ENCODE results near the gene RUFY3. TPM values are rescaled to one million over a fixed set of nuclear protein-coding genes. Genes with fewer than 3 reads are reported as not detected.

The RUFY3 gene
- total and polyA plus RNA-seq, 9 of the 15 experiments (the other 6 are each of a cell fraction or from before 2014, with no cell fraction given), result 4.2 to 31.1 (median 21.5) TPM

DNA sequence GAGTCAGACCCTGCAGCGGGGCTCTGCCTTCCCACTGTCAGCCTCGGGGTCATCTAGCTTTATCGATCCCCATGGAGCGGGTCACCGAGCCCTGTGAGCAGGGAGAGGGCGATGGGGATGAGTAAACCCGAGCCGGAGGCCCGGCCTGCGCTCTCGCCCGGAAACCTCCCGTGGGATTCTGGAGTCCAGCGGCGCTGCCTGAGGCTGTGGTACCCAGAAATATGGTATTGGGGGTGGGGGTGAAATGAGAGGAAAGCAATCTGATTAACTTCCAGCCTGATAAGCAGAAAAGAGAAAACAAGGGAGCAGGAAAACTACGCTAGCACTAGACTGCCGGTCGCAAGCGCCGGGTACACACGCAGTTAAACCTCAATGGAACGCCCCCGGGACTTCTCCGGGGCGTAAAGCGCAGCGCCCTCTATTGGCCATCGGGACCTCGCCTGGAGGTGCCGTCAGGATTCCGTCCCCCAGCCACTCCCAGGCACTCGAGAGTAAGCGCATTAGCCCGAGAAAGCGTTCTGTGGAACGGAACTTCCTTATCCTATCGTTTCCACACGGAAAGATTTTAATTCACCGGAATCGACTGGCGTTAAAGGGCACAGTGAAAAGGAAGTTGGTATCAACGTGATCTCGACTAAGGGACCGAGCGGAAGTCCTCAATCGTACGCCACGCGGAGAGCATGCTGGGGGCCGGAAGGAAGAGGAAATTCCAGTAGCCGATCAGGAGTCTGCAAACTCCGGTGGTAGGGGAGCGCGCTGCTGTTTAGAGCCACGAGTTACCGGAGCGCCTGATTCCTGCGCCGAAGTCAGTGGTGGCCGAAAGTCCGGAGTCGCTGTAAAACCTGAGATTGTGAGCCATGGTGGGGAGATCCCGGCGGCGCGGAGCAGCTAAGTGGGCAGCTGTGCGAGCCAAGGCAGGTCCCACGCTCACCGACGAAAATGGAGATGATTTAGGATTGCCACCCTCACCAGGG, 33.7 kb upstream of the RUFY3 start, which contains the start of gene UTP3 (continued):
- TF ChIP-seq PRDM10 (IDR thresholded peaks at IDR 0.05; ENCODE audit: partially characterized antibody) (peak; percentile 69), EWSR1 (IDR thresholded peaks at IDR 0.05; ENCODE audit: borderline replicate concordance, low read depth, partially characterized antibody) (no peak), KLF10 (CRISPR knock-in tag; IDR thresholded peaks at IDR 0.05) (no peak), JUN (IDR thresholded peaks at IDR 0.05; ENCODE audit: borderline replicate concordance, low read depth, low read length) (peak; percentile 40; the same call in 1 of the 2 replicates), JUN (CRISPR knock-in tag; IDR thresholded peaks at IDR 0.05; ENCODE audit: borderline replicate concordance) (no peak), HDAC3 (IDR thresholded peaks at IDR 0.05; ENCODE audit: borderline replicate concordance, partially characterized antibody) (peak; percentile 64), BACH1 (tag; IDR thresholded peaks at IDR 0.05) (peak; percentile 64; the same call in 1 of the 2 replicates), POLR2B (IDR thresholded peaks at IDR 0.05; ENCODE audit: low read depth, partially characterized antibody) (peak; percentile 68), TOE1 (IDR thresholded peaks at IDR 0.05; ENCODE audit: borderline replicate concordance) (peak; percentile 90), TOE1 (CRISPR knock-in tag; IDR thresholded peaks at IDR 0.05; ENCODE audit: borderline replicate concordance, low read depth) (no peak), ZNF696 (CRISPR knock-in tag; conservative IDR thresholded peaks at IDR 0.05) (no peak), ZC3H11A (IDR thresholded peaks at IDR 0.05; ENCODE audit: low read depth, low read length) (peak; percentile 91; the same call in 1 of the 2 replicates), HDAC1 (IDR thresholded peaks at IDR 0.05) (peak in 1 of 2 experiments; percentile 52; a peak in 1 of 4 replicates), MCM5 (IDR thresholded peaks at IDR 0.05; ENCODE audit: low read depth) (no peak), POLR3G (IDR thresholded peaks at IDR 0.05; ENCODE audit: extremely low read depth, insufficient read length, insufficient replicate concordance) (no peak), JUND (IDR thresholded peaks at IDR 0.05; ENCODE audit: borderline replicate concordance, low read depth, low read length) (peak; percentile 82), JUND (tag; IDR thresholded peaks at IDR 0.05; ENCODE audit: borderline replicate concordance, low read depth, low read length) (0 out of 3 replicates have a peak, but pooled peaks have one; percentile 53)
- TF ChIP-seq, protein P1, sequence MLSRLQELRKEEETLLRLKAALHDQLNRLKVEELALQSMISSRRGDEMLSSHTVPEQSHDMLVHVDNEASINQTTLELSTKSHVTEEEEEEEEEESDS (CRISPR knock-in tag; IDR thresholded peaks at IDR 0.05), result no peak
- TF ChIP-seq, protein P2, sequence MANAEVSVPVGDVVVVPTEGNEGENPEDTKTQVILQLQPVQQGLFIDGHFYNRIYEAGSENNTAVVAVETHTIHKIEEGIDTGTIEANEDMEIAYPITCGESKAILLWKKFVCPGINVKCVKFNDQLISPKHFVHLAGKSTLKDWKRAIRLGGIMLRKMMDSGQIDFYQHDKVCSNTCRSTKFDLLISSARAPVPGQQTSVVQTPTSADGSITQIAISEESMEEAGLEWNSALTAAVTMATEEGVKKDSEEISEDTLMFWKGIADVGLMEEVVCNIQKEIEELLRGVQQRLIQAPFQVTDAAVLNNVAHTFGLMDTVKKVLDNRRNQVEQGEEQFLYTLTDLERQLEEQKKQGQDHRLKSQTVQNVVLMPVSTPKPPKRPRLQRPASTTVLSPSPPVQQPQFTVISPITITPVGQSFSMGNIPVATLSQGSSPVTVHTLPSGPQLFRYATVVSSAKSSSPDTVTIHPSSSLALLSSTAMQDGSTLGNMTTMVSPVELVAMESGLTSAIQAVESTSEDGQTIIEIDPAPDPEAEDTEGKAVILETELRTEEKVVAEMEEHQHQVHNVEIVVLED (CRISPR knock-in tag; IDR thresholded peaks at IDR 0.05), result peak; percentile 68

All from K562 (cell line).